Fibroblast of lung (primary cell): Measurements from ENCODE around the gene SELPLG. TPM values are rescaled to one million over a fixed set of nuclear protein-coding genes. Genes with fewer than 3 reads are reported as not detected.
"Not testable (repeated sequence)": the region's sequence is repeated elsewhere in the genome, so short reads cannot be mapped to it uniquely, and the experiment has no call there.

ENCODE experiments used
- DNase-seq, 2 donors: peaks; one replicate each; pipeline versions ENCODE4 v3.0.0 to v3.0.0-alpha.2; 2010; ENCODE audit warnings: low read depth in 2 of 2
- H2AFZ ChIP-seq: 2 replicates; pipeline ENCODE4 v1.5.1; 2012; ENCODE audit warnings: low read length, control low read depth, inconsistent platforms
- H3K27ac ChIP-seq: 2 replicates; pipeline ENCODE4 v1.5.1; 2011; ENCODE audit warnings: low read length, control low read depth; ENCODE audit not compliant: insufficient read depth
- H3K27me3 ChIP-seq: 2 replicates; pipeline ENCODE4 v1.5.1; 2011; ENCODE audit warnings: mild to moderate bottlenecking, low read length; ENCODE audit not compliant: control insufficient read depth, insufficient read depth
- H3K36me3 ChIP-seq: 2 replicates; pipeline ENCODE4 v1.5.1; 2011; ENCODE audit warnings: low read length; ENCODE audit not compliant: control insufficient read depth, insufficient read depth
- H3K4me1 ChIP-seq: 2 replicates; pipeline ENCODE4 v1.5.1; 2011; ENCODE audit warnings: low read length; ENCODE audit not compliant: control insufficient read depth, insufficient read depth; ENCODE audit errors: extremely low read depth
- H3K4me2 ChIP-seq: 2 replicates; pipeline ENCODE4 v1.5.1; 2011; ENCODE audit warnings: low read length, control low read depth; ENCODE audit not compliant: insufficient read depth; ENCODE audit errors: extremely low read depth
- H3K4me3 ChIP-seq, 4 experiments: fragments of 200-600 bp in 1 of 4; sonication (generic) in 1 of 4; replicated peaks in 1 of 4; 2 replicates each; pipeline ENCODE4 v1.5.1; 2011 to 2016; ENCODE audit warnings: low read length in 4 of 4, low read depth in 3 of 4, mild to moderate bottlenecking in 3 of 4, control low read depth in 2 of 4, inconsistent platforms in 1 of 4, mixed read lengths in 1 of 4; ENCODE audit not compliant: insufficient read depth in 1 of 4; ENCODE audit errors: control extremely low read depth in 1 of 4
- H3K79me2 ChIP-seq: 2 replicates; pipeline ENCODE4 v1.5.1; 2012; ENCODE audit warnings: mild to moderate bottlenecking, low read length, inconsistent platforms; ENCODE audit not compliant: control insufficient read depth, insufficient read depth
- H3K9ac ChIP-seq: 2 replicates; pipeline ENCODE4 v1.5.1; 2011; ENCODE audit warnings: mild to moderate bottlenecking, low read length, control low read depth; ENCODE audit not compliant: insufficient read depth
- H3K9me3 ChIP-seq: 2 replicates; pipeline ENCODE4 v1.5.1; 2012; ENCODE audit warnings: low read depth, low read length; ENCODE audit not compliant: control insufficient read depth, insufficient read depth
- H4K20me1 ChIP-seq: 2 replicates; pipeline ENCODE4 v1.5.1; 2011; ENCODE audit warnings: low read length; ENCODE audit not compliant: control insufficient read depth, insufficient read depth; ENCODE audit errors: extremely low read depth
- EZH2 ChIP-seq: IDR thresholded peaks from 2 replicates; pipeline ENCODE4 v1.5.1; 2012; ENCODE audit warnings: low read length, control low read depth, mild to moderate bottlenecking; ENCODE audit errors: missing control alignments
- polyA plus RNA-seq, 2 donors: library from polyadenylated mRNA; depleted of rRNA in 1 of 2; stranded (reverse) in 1 of 2; unstranded in 1 of 2; fragments of >200 nt; gene quantifications; 2 replicates each; pipeline ENCODE4 v1.2.1, GENCODE V29; 2011 to 2012; ENCODE audit warnings: missing spikeins in 1 of 2
- total RNA-seq: library from RNA; depleted of rRNA; stranded (reverse); fragments of >200 nt; gene quantifications from 2 replicates; pipeline ENCODE4 v1.2.1, GENCODE V29; 2014
- TF ChIP-seq, protein P1 (sequence below), 2 donors: IDR thresholded peaks in 1 of 2; conservative IDR thresholded peaks in 1 of 2; 1 replicate in 1 of 2; 2 replicates in 1 of 2; pipeline ENCODE4 v1.5.1; 2011 to 2012; ENCODE audit warnings: low read length in 2 of 2, control low read depth in 1 of 2, inconsistent platforms in 1 of 2, low read depth in 1 of 2, mild to moderate bottlenecking in 1 of 2

The SELPLG gene
- total and polyA plus RNA-seq, 2 donors (not counting 1 experiment from before 2014, with no cell fraction given): 1.5 to 3.0 TPM

DNA sequence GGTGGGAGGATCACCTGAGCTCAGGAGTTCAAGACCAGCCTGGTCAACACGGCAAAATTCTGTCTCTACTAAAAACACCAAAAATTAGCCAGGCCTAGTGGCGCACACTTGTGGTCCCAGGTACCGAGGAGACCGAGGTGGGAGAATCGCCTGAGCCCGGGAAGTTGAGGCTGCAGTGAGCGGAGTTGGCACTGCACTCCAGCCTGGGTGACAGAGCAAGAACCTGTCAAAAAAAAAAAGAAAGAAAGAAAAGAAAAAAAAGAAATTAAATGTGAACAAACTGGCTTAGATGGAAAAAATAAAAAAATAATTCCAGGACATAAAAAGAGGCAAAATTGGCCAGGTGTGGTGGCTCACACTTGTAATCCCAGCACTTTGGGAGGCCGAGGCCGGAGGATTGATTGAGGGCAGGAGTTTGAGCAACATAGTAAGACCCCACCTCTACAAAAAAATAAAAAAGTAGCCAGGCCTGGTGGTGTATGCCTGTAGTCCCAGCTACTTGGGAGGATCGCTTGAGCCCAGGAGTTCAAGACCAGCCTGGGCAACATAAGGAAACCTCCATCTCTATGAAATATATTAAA is 39.3 kb downstream of the SELPLG start:
- peaks cover 35% of the 10 kb centered on the region for H3K79me2 ChIP-seq
- H3K4me3 ChIP-seq: peak overlapping the region in 1 of 4 experiments; percentile 87
- peaks cover 19% of the 10 kb centered on the region for H3K36me3 ChIP-seq
- H2AFZ ChIP-seq: no peak overlapping the region
- peaks cover 20% of the 10 kb centered on the region for H3K4me1 ChIP-seq
- no peak for DNase-seq
- H3K9me3 ChIP-seq: no peaks in the 10 kb centered on the region
- H4K20me1 ChIP-seq: no peaks in the 10 kb centered on the region
- H3K27me3 ChIP-seq: no peaks in the 10 kb centered on the region
- TF ChIP-seq, protein P1, sequence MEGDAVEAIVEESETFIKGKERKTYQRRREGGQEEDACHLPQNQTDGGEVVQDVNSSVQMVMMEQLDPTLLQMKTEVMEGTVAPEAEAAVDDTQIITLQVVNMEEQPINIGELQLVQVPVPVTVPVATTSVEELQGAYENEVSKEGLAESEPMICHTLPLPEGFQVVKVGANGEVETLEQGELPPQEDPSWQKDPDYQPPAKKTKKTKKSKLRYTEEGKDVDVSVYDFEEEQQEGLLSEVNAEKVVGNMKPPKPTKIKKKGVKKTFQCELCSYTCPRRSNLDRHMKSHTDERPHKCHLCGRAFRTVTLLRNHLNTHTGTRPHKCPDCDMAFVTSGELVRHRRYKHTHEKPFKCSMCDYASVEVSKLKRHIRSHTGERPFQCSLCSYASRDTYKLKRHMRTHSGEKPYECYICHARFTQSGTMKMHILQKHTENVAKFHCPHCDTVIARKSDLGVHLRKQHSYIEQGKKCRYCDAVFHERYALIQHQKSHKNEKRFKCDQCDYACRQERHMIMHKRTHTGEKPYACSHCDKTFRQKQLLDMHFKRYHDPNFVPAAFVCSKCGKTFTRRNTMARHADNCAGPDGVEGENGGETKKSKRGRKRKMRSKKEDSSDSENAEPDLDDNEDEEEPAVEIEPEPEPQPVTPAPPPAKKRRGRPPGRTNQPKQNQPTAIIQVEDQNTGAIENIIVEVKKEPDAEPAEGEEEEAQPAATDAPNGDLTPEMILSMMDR (conservative IDR thresholded peaks at IDR 0.05 in 1 of 2, IDR thresholded peaks at IDR 0.05 in 1 of 2; ENCODE audit: low read depth in 1 of 2, low read length in 2 of 2): no peak
- TF ChIP-seq EZH2: no peak
- no peak overlapping the region for H3K27ac ChIP-seq
- H3K9ac ChIP-seq: no peak overlapping the region
- peak overlapping the region; percentile 52 for H3K4me2 ChIP-seq

DNA sequence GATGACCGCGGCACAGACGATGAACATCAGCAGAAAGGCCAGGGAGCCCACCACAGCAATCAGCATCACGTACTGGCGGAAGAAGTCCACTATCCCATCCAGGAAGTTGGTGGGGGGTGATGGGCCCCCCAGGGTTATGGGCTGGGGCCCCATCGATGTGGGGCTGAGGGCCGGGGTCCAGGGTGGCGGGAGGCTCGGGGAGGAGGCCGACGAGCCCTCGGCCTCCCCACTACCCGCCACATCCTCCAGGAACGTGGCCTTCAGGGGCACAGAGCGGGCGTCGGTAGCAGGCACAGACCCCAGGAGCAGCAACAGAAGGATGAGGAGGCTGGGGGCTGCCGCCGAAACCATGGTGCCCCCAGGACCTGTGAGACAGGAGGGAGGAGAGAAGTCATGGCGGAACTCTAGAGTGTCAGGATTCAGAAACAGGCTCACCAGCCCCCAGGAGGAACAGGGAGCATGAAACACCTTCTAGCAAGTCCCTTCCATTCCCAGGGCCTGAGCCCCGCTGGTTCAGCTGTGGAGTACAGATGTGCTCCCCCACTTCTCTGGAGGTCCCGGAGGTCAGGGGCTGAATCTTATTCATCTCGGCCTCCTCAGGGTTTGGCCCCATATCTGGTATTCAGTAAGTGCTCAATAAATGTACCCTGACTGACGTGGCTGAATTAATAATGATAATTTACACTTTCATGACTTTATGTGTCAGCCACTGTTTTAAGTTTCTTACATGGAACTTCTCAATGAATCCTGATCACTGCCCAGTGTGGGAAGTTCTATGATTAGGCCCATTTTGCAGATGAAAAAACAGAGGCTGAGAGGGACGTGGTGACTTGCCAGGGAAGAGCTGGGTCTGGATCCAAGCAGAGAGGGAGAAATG is 41.4 kb downstream of the SELPLG start:
- H3K9ac ChIP-seq: no peak overlapping the region
- no peaks in the 10 kb centered on the region for H3K27me3 ChIP-seq
- H3K79me2 ChIP-seq: peaks cover 30% of the 10 kb centered on the region
- no peak for DNase-seq
- H3K36me3 ChIP-seq: peaks cover 19% of the 10 kb centered on the region
- TF ChIP-seq, protein P1 (conservative IDR thresholded peaks at IDR 0.05 in 1 of 2, IDR thresholded peaks at IDR 0.05 in 1 of 2; ENCODE audit: low read depth in 1 of 2, low read length in 2 of 2): no peak
- TF ChIP-seq EZH2: no peak
- no peaks in the 10 kb centered on the region for H4K20me1 ChIP-seq
- no peak overlapping the region for H3K4me3 ChIP-seq
- no peak overlapping the region for H2AFZ ChIP-seq
- no peaks in the 10 kb centered on the region for H3K9me3 ChIP-seq
- peaks cover 15% of the 10 kb centered on the region for H3K4me1 ChIP-seq
- no peak overlapping the region for H3K4me2 ChIP-seq
- no peak overlapping the region for H3K27ac ChIP-seq

DNA sequence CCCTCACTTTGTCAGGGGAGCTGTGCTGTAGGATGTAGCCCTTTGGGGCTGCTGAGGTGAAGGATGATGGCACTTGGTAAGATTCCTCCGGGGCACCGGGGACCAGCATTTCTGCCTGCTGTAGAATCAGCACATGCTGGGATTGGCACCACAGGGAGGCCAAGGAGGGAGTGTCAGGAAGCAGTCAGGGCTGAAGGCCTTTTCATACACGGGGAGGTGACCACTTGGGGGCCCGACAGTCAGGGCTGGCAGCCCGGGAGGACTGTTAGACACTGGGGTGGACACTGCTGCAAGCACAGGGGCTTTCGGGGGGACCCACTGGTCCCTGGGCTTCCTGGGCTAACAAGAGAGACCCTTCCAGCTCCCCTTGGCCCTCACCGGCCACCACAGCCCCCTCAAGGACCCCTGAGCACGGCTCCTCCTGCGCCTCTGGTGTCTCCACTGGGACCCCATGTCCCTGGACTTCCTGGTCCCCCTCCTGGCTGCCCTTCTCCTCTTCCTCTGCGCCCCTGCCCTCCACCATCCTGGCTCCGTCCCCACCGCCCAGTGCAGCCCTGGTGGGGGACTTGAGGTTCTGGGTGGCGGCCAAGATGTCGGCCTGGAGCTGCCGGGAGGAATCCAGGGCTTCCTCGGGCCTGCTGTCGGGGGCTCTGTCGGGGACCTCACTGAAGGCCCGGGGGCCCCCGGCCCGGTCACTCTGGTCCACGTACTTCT is 42.3 kb downstream of the SELPLG start:
- DNase-seq: no peak
- no peak overlapping the region for H3K27ac ChIP-seq
- peaks cover 12% of the 10 kb centered on the region for H3K4me1 ChIP-seq
- no peaks in the 10 kb centered on the region for H4K20me1 ChIP-seq
- no peaks in the 10 kb centered on the region for H3K27me3 ChIP-seq
- H3K4me2 ChIP-seq: no peak overlapping the region
- no peak overlapping the region for H2AFZ ChIP-seq
- H3K36me3 ChIP-seq: peaks cover 18% of the 10 kb centered on the region
- H3K4me3 ChIP-seq: no peak overlapping the region
- H3K9me3 ChIP-seq: no peaks in the 10 kb centered on the region
- no peak for TF ChIP-seq EZH2
- TF ChIP-seq, protein P1 (conservative IDR thresholded peaks at IDR 0.05 in 1 of 2, IDR thresholded peaks at IDR 0.05 in 1 of 2; ENCODE audit: low read depth in 1 of 2, low read length in 2 of 2): no peak
- peaks cover 21% of the 10 kb centered on the region for H3K79me2 ChIP-seq
- no peak overlapping the region for H3K9ac ChIP-seq

DNA sequence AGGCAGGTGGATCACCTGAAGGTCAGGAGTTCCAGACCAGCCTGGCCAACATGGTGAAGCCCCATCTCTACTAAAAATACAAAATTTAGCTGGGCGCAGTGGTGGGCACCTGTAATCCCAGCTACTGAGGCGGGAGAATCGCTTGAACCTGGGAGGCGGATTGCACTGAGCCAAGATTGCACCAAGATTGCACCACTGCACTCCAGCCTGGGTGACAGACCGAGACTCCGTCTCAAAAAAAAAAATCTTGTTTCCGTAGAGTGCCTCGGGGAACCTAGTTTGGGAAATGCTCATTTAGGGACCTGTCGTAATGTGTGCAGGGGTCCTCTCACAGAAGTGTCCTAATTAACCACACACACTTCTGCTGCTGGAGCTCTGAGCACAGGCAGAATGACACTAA is 43.2 kb downstream of the SELPLG start:
- not testable (repeated sequence) for H3K9ac ChIP-seq, H3K27me3 ChIP-seq, DNase-seq, H4K20me1 ChIP-seq, H3K4me2 ChIP-seq, H2AFZ ChIP-seq, H3K4me3 ChIP-seq, H3K27ac ChIP-seq, H3K9me3 ChIP-seq, H3K4me1 ChIP-seq
- Histone ChIP-seq H3K79me2 (peaks cover 12% of the 10 kb centered on the region), H3K36me3 (peaks cover 15% of the 10 kb centered on the region)
